ENCODE measurements around the gene MYBPC3.
A peak's percentile ranks its signal among the peaks of the same experiment; 100 is the strongest.

Gene MYBPC3

GRCh38 chr11:47328449-47329390 is 23.8 kb downstream of the MYBPC3 start:
- TF ChIP-seq CTCF (IDR thresholded peaks at IDR 0.05; ENCODE audit: insufficient read depth, low read depth, low read length, missing control alignments): peak; percentile 5
- peak; percentile 72 for DNase-seq (ENCODE audit: low read depth)
- H3K4me3 ChIP-seq (ENCODE audit: low read depth, low read length): no peak overlapping the region

GRCh38 chr11:47327949-47328348 is 24.6 kb downstream of the MYBPC3 start:
- H3K4me3 ChIP-seq (ENCODE audit: low read depth, low read length): no peak overlapping the region
- no peak for DNase-seq (ENCODE audit: low read depth)
- TF ChIP-seq CTCF (IDR thresholded peaks at IDR 0.05; ENCODE audit: insufficient read depth, low read depth, low read length, missing control alignments): no peak

GRCh38 chr11:47327025-47327424 is 25.5 kb downstream of the MYBPC3 start:
- TF ChIP-seq CTCF (IDR thresholded peaks at IDR 0.05; ENCODE audit: insufficient read depth, low read depth, low read length, missing control alignments): no peak
- no peak for DNase-seq (ENCODE audit: low read depth)
- H3K4me3 ChIP-seq (ENCODE audit: low read depth, low read length): no peak overlapping the region

- no peak for DNase-seq (ENCODE audit: low read depth)
- no peak overlapping the region for H3K4me3 ChIP-seq (ENCODE audit: low read depth, low read length)
- TF ChIP-seq CTCF (IDR thresholded peaks at IDR 0.05; ENCODE audit: insufficient read depth, low read depth, low read length, missing control alignments): no peak
Measured at GRCh38 chr11:47326198-47326597, 26.3 kb downstream of the MYBPC3 start.

GRCh38 chr11:47325271-47326041 is 27.0 kb downstream of the MYBPC3 start:
- no peak for DNase-seq (ENCODE audit: low read depth)
- no peak for TF ChIP-seq CTCF (IDR thresholded peaks at IDR 0.05; ENCODE audit: insufficient read depth, low read depth, low read length, missing control alignments)

GRCh38 chr11:47324520-47324919 is 28.0 kb downstream of the MYBPC3 start:
- no peak for TF ChIP-seq CTCF (IDR thresholded peaks at IDR 0.05; ENCODE audit: insufficient read depth, low read depth, low read length, missing control alignments)
- no peak for DNase-seq (ENCODE audit: low read depth)
- no peak overlapping the region for H3K4me3 ChIP-seq (ENCODE audit: low read depth, low read length)

More at GRCh38 chr11:47325271-47326041, 27.0 kb downstream of the MYBPC3 start:
- no peak overlapping the region for H3K4me3 ChIP-seq (ENCODE audit: low read depth, low read length)
